HG02678 (cell line): ENCODE measurements around the gene INTS15.

Experiments
- ATAC-seq: cut with Tn5 transposase; IDR thresholded peaks from one replicate; pipeline ENCODE4 v1.9.1; 2021; ENCODE audit warnings: mild to moderate bottlenecking, moderate library complexity; ENCODE audit not compliant: unreplicated experiment

INTS15 gene

DNA sequence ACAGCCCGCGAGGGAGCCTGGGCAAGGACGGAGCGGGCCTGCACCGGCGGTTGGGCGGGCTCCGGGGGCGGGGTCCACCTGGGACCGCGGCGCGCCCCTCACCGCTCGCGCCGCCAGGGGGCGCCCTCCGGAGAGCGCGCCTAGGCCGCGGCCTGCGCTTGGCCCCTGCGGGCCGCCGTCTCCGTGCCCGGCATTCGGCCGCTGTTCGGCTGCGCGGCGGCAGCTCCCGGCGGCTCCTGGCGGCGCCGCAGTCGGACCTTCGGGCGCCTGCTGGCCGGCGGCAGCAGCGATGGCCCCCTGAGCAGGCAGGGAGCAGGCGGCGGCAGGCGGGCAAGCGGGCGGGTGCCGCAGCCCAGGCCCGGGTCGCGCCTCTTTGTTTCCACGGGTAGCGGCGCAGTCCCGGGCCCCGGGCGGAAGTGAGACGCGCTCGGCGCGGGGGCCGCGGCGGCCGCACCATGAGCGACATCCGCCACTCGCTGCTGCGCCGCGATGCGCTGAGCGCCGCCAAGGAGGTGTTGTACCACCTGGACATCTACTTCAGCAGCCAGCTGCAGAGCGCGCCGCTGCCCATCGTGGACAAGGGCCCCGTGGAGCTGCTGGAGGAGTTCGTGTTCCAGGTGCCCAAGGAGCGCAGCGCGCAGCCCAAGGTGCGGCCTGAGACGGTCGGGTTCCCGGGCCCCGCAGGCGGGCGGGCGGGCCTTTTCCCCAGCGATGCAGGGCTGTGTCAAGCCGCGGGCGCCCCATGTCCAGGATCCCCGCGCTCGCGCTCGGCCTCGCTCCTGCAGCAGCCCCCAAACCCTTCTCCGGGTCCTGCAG lies at the start of gene INTS15:
INTS15 (plus strand) TSS at position 193 of the 816 bp plus-strand sequence; CDS start at position 456, 263 bp downstream.
- peak; percentile 86 for ATAC-seq

DNA sequence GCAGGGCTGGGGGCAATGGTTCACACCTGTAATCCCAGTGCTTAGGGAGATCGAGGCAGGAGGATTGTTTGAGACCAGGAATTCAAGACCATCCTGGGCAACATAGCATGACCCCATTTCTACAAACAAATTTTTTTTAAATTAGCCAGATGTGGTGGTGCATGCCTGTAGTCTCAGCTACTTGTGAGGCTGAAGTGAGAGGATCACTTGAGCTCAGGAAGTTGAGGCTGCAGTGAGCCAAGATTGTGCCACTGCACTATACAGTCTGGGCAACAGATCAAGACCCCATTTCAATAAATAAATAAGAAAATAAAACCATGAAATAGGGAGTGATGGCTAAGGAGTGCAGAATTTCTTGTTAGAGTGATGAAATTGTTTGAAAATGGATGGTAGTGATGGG lies 47.5 kb upstream of the INTS15 start:
- no peak for ATAC-seq

DNA sequence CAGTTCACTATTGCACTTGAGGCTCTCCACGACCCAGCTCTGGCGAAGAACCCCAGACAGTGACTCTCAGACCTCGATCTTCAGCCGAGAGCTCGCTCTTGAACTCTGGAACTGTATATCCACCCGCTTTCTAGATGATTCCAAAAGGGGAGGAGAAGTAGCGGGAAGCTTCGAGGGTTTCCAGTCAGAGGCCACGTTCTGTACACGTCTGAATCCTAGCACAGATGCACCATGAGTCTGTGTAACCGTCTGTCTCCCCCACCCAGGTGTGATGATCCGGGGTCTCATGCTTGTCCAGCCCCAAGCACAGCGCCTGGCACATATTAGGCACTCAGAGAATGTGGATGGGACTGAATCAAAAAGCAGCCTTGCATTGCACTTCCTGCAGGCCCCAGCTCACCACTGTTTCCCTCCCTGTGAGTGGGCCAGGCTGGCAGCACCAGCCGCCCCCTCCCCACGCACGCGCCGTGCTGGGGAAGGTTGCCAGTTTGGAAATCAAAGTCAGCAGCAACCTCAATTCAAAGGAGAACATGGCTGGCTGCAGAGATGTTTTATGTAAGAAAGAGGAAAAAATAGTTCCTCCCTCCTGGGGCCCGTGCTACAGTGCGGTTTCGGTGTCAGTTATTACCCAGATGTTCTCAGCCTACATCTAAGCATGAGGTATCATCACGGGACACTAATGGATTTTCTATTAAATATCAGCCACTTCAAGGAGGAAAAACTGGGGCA lies 44.3 kb upstream of the INTS15 start:
- peak; percentile 59 for ATAC-seq

DNA sequence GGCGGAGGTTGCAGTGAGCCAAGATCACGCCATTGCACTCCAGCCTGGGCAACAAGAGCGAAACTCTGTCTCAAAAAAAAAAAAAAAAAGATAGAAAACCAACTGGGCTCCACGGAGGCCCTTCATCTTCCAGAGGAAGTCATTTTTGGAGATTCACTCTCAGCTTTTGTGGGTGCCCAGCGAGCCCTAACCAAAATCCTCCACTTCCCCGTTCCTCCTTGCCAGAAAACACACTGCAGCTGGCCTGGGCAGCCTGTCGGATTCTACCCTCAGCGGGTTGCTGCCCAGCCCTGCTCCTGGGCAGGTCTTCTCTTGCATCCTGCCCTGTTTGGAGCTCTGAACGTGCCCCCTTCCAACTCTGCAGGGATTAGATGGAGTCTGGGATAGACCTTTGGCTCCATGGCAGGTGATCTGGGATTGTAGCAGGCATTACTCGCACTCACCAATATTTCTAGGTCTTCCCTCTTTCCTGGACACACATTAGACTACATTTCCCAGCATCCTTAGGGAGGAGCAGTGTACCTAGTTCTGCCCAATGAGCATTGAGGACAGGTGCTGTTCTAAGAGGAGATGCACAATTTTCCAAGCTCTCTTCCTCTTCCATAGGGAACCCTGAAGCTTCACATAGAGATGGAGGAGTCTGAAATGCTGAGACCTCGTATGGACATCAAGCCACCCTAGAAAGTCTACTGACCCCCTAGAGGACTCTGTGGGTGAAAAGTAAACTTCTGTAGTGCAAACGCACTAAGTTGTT lies 43.1 kb upstream of the INTS15 start:
- ATAC-seq = no peak

DNA sequence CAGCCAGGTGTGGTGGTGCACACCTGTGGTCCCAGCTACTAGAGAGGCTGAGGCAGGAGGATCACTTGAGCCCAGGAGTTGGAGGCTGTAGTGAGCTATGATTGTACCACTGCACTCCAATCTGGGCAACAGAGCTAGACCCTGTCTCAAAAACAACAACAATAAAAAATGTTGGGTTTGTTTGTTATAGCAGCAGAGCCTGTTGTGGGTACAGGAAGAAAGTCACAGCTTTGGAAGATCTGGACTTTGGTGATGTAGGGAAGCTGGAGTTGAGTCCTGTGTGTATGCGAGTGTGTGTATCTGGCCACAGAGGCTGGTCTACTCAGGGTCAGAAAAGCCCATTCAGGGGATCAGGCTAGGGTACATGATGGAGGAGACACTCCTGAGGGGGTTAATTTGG lies 42.4 kb upstream of the INTS15 start:
- ATAC-seq = no peak

DNA sequence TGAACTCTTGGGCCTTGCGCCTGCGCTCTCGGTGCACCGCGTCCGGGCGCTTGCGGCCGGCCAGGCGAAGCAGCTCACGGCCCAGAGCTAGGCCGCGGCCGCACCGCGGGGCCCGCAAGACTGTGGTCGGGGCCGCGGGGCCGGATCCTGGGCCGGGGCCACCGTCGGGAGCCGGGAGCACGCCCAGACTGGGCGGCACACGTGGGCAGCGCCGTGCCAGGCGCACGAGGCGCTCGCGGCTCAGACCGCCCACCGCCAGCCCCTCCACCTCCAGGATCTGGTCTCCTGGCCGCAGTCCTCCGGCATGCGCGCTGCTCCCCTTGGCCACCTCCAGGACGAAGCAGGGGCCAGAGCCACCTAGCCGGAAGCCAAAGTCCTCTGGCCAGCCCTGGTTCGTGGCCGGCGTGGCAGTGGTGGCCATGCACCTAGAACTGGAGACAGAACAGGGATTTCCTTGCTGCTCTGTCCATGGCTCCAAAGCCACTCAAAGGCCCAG lies 38.8 kb upstream of the INTS15 start, which contains the start of gene GRID2IP:
GRID2IP (minus strand) TSS at position 446 of the 496 bp plus-strand sequence; CDS start at position 421, 25 bp downstream.
- no peak for ATAC-seq

DNA sequence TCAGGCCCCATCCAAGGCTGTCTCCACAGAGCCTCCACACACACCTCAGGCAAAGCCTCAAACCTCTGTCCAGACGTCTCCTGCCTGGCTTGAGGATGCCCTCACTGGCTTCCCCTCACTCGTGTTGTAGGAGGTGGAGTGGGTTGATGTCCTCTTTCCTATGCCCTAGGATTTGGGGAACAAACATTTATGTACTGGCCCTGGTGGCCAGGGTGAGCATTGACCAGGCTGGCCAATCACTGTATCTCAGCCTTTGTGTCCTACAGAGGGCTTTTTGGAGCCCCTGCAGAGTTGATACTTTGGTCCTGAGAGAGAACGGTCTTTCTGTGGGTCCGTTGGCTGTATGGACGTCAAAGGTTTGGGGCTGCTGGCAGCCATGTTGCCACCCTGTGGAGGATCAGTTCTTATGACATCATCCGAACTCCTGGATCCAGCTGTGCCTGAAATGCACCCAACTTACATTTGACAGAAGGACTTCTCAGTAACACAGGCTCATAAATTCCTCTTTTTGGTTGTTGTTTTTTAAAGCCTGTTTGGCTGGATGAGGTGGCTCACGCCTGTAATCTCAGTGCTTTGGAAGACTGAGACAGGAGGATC lies 36.3 kb upstream of the INTS15 start:
- ATAC-seq = no peak

DNA sequence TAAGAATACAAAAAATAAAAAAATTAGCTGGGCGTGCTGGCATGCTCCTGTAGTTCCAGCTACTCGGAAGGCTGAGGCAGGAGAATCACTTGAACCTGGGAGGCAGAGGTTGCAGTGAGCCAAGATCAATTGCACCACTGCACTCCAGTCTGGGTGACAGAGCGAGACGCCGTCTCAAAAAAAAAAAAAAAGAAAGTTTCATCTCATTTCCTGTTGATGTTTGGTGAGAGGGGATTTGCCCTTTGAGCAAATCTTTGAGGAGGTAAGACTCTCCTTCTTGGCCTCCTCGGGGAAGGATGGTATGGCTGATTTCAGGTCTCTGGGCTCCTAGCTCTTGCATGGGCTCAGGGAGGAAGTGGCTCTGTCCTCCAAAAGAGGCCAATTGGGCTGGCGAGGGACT lies 35.0 kb upstream of the INTS15 start:
- ATAC-seq = no peak

DNA sequence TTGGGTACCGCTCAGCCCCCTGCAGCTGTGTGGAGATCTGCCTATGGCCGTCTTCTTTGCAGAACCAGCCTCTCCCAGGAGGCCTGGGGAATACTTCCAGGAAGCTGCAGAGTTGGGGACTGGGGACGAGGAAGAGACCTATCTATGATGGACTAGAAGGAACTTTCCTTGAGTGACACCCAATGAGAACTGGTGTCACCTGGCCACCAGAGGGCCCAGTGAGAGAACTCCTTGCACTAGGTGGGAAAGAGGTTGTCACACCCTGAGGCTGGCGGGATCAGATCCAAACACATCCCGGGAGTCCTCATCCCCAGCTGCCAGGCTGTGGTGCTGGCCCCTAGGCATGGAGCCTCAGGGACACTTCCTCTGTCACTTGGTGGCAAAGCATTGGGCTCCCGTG lies 33.6 kb upstream of the INTS15 start:
- no peak for ATAC-seq

DNA sequence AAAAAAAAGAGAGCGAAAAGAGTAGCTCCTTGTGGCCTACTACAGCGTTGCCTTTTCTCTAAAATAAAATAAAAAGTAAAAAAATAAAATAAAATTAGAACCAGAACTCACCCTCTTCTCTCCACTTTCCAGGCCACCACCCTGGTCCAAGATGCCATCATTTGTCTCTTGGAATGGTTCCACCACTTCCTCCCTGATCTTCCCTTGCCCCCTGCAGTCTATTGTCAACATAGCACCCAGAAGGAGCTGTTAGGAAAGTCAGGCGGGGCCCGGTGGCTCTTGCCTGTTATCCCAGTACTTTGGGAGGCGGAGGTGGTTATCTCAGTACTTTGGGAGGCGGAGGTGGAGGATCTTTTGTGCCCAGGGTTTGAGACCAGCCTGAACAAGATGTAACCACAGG lies 31.0 kb upstream of the INTS15 start:
- ATAC-seq = no peak

DNA sequence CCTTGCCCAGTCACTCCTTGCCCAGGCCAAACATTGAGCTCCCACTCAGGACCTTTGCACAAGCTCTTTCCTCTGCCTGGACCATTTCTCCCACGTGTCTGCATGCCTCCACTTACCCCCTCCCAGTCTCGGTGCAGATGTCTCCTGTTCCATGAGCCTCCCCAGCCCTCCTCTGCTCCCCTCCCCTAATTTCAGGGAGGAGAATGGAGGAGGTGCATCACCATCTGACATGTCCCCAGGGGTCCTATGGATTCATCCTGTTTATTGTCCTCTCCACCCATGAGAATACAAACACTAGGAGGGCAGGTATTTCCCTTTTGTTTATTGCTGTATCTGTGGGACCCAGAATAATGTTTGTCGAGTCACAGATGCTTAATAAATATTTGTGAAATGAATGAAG lies 29.9 kb upstream of the INTS15 start:
- no peak for ATAC-seq

DNA sequence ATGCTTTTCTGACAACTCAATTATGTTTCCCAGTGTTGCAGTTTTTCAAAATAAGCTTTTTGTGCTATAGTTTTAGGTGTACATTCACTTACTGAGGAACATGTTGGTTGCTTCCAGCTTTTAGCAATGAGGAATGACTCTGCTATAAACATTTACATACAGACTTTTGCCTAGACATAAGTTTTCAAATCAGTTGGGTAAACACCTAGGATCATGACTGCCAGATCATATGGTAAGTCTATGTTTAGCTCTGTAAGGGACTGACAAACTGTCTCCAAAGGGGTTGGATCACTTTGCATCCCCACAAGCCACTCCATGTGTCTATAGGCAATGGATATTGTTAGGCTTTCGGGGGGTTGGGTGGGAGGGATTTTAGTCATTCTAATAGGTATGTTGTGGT lies 27.7 kb upstream of the INTS15 start:
- ATAC-seq = no peak

DNA sequence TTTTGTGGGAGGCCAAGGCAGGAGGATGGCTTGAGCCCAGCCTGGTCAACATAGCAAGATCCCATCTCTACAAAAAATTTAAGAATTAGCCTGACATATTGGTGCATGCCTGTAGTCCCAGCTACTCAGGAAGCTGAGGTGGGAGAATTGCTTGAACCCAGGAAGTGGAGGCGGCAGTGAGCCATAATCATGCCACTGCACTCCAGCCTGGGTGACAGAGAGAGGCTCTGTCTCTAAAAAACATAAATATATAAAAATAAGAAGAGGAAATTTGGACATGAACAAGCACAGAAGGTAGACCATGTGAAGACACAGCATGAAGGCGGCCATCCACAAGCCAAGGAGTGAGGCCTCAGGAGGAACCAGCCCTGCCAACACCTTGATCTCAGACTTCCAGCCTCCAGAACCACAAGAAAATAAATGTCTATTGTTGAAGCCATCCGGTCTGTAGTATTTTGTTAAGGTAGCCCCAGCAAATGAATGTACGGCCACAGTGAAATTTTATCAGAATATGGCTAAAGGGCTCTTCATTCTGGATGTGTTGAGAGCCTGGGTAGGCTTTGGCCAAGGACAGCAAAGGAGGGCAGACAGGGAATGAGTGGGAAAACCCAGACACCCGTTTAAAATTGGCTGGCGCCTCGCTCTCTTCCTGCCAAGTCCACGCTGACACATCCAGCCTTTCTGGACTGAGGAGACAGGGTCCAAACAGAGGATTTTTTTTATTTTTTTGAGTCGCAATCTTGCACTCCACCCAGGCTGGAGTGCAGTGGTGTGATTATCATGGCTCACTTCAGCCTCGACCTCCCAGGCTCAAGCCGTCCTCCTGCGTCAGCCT lies 25.7 kb upstream of the INTS15 start:
- no peak for ATAC-seq

DNA sequence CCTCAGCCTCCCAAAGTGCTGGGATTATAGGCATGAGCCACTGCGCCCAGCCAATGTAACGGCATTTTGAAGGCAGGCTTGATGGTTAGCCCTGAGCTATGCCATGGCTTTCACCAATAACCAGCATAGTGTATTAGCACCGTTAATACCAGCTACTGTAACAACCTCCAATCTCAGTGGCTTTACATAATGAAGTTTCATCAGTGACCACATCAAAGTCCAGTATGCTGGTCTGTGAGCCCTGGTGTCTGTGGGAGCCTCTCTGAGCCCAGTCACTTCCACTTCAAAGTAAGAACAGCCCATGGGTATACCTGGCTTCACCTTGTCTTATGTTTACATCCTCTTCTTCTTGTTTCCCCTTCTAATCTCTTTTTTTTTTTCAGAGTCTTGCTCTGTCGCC lies 24.2 kb upstream of the INTS15 start:
- no peak for ATAC-seq

DNA sequence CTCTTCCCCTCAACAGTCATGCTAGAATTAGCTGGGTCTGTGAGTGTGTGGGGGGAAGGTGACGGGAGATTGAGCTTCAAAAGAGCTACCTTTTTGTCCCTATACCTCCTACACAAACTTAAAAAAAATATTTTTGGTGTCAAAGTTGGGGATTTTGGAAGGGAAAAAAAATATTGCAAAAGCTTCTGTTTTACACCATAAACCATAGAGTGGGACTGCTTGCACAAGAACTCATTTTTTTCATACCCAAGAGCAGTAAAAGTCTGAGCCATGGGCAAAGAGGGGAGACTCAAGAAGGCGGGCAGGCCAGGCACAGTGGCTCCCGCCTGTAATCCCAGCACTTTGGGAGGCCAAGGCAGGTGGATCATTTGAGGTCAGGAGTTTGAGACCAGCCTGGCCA lies 21.9 kb upstream of the INTS15 start:
- no peak for ATAC-seq

DNA sequence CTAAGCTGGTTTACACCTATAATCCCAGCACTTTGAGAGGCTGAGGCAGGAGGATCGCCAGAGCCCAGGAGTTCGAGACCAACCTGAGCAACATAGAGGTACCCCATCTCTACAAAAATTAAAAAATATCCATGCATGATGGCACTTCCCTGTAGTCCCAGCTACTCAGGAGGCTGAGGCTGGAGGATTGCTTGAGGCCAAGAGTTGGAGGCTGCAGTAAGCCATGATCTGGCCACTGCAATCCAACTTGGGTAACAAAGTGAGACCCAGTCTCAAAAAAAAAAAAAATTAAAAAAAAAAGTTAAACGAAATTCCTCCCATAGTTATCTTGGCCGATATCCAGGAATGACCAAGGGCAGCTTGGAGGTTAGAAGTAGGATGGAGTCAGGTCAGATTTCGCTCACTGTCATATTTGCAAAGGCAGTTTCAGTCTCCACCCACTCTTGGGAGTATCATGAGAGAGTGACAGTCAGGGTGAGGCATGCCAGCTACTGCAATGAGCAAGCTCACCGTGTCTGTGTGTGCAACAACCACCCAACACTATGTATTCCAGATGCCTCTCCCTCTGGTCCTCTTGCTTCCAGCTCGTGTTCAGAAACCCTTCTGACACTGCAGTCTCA lies 18.6 kb upstream of the INTS15 start:
- ATAC-seq = no peak

DNA sequence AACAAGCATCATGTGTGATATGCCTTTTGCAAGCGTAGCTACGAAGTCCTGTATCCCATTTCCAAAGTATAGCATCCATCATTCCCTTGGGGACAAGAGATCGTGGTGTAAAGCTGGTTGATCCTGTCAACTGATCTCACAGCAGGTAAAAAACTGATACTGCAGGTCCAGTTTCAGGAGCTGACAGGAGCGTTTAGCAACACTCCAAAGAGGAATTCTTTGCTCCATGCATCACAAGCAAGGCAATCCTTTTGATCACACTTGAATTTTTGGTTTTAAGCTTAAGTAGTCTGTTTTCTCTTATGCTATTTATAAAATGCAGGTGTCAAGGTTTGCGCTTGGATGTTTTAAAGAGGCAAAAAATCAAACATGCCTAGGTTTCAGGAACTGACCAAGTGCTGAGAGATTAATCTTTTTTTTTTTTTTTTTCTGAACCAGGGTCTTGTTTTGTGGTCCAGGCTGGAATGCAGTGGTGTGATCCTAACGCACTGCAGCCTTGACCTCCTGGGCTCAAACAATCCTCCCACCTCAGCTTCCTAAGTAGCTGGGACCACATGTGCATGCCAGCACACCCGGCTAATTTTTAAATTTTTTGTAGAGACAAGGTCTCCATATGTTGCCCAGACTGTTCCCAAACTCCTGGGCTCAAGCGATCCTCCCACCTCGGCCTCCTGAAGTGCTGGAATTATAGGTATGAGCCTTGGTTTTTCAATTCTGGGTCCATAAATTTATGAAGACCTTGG lies 14.4 kb upstream of the INTS15 start:
- no peak for ATAC-seq

DNA sequence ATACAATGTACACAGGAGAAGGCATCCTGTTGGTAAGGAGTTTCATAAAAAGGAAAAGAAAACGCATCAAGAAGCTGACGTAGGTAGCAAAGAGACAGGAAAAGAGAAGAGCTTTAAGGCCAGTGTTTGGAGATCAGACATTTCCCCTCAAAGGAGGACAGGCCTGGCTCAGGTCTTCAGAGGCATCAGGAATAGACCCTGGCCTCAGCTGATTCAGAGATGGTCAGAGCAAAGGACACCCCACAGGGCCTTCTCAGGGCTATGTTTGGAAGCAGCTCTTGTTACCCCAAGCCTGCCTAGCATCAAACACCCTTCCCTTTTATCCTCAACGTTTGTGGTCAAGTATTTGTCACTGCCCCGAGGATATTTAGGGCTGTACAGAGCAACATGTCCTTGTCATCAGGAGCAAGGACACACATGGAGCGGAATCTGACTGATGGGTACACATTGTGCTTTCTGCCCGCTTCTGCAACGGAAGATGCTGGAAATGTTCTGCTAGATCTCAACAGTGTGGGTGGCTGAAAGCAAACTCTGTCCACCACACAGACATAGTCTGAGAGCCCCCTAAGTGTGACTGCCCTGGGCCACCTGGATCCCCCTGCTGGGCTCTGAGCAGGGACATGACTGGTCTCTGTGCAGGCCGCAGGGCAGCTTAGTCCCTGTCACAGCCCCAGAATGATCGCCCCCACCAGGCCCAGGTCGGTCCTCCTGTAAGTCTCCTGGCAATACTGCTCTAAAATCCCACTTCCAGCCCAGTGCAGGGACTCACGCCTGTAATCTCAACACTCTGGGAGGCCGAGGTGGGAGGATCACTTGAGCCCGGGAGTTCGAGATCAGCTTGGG lies 13.6 kb upstream of the INTS15 start:
- ATAC-seq = no peak
